Effector memory CD4-positive, alpha-beta T cell (primary cell): ENCODE measurements around the gene HMOX2.

Experiments
- DNase-seq, 3 donors: peaks; one replicate each; pipeline ENCODE4 v3.0.0-alpha.2; 2020
- H3K27ac ChIP-seq: 2 replicates; pipeline ENCODE4 v1.7.0; 2013; ENCODE audit warnings: mild to moderate bottlenecking, low read length, moderate library complexity; ENCODE audit not compliant: insufficient read depth, poor library complexity, severe bottlenecking
- H3K27me3 ChIP-seq: replicated peaks from 2 replicates; pipeline ENCODE4 v1.7.0; 2013; ENCODE audit warnings: mild to moderate bottlenecking, low read length; ENCODE audit not compliant: insufficient read depth, control insufficient read depth, poor library complexity, severe bottlenecking
- H3K36me3 ChIP-seq: 2 replicates; pipeline ENCODE4 v1.7.0; 2013; ENCODE audit warnings: mild to moderate bottlenecking, low read length, moderate library complexity; ENCODE audit not compliant: control insufficient read depth, insufficient read depth
- H3K4me1 ChIP-seq: 2 replicates; pipeline ENCODE4 v1.7.0; 2013; ENCODE audit warnings: low read length, mild to moderate bottlenecking; ENCODE audit not compliant: control insufficient read depth, insufficient read depth, poor library complexity, severe bottlenecking
- H3K4me3 ChIP-seq: 2 replicates; pipeline ENCODE4 v1.7.0; 2013; ENCODE audit warnings: low read length, low read depth, mild to moderate bottlenecking; ENCODE audit not compliant: insufficient read depth, poor library complexity, severe bottlenecking
- H3K9me3 ChIP-seq: 2 replicates; pipeline ENCODE4 v1.7.0; 2013; ENCODE audit warnings: mild to moderate bottlenecking, low read length, moderate library complexity; ENCODE audit not compliant: control insufficient read depth
- total RNA-seq, 3 donors: gene quantifications; one replicate each; lab custom pipeline; 2026; lab: John Stamatoyannopoulos, UW

HMOX2 gene
- 38.7 to 62.1 (median 52.1) reads per million in 3 donors for total RNA-seq

- Histone ChIP-seq H3K27me3 (no peaks in the 10 kb centered on the region), H3K9me3 (no peaks in the 10 kb centered on the region), H3K4me1 (peaks cover 26% of the 10 kb centered on the region), H3K4me3 (peak within 1 kb of the TSS; percentile 88), H3K36me3 (no peaks in the 10 kb centered on the region), H3K27ac (peak within 1 kb of the TSS; percentile 84)
- peak; percentile 86 to 88 (median 87) for DNase-seq
These were observed at the start of gene HMOX2 for GRCh38 chr16:4475880-4476788. TSS of gene HMOX2 (plus strand) at chr16:4476398. CDS start at chr16:4505525, 29,127 bp downstream.

- H3K4me1 ChIP-seq, result peaks cover 16% of the 10 kb centered on the region
- H3K36me3 ChIP-seq, result peaks cover 10% of the 10 kb centered on the region
- H3K27me3 ChIP-seq, result no peaks in the 10 kb centered on the region
- peak overlapping the region; percentile 99 for H3K27ac ChIP-seq
- no peak overlapping the region for H3K4me3 ChIP-seq
- DNase-seq, result no peak
- no peaks in the 10 kb centered on the region for H3K9me3 ChIP-seq
These were observed 49.4 kb upstream of the HMOX2 start for GRCh38 chr16:4426722-4427372.

GRCh38 chr16:4428500-4428899 is 47.7 kb upstream of the HMOX2 start:
- no peak for DNase-seq
- peaks cover 14% of the 10 kb centered on the region for H3K36me3 ChIP-seq

GRCh38 chr16:4431023-4431422 is 45.2 kb upstream of the HMOX2 start:
- DNase-seq, result no peak
- H3K9me3 ChIP-seq, result no peaks in the 10 kb centered on the region
- no peak overlapping the region for H3K27ac ChIP-seq
- H3K36me3 ChIP-seq, result peaks cover 31% of the 10 kb centered on the region
- H3K4me1 ChIP-seq, result peaks cover 7% of the 10 kb centered on the region
- H3K27me3 ChIP-seq, result no peaks in the 10 kb centered on the region
- no peak overlapping the region for H3K4me3 ChIP-seq

More at GRCh38 chr16:4428500-4428899, 47.7 kb upstream of the HMOX2 start:
- H3K9me3 ChIP-seq, result no peaks in the 10 kb centered on the region
- H3K4me1 ChIP-seq, result peaks cover 16% of the 10 kb centered on the region
- H3K4me3 ChIP-seq, result no peak overlapping the region
- H3K27ac ChIP-seq, result no peak overlapping the region
- H3K27me3 ChIP-seq, result no peaks in the 10 kb centered on the region

- H3K27me3 ChIP-seq, result no peaks in the 10 kb centered on the region
- no peak overlapping the region for H3K4me3 ChIP-seq
- H3K4me1 ChIP-seq, result no peaks in the 10 kb centered on the region
- no peak overlapping the region for H3K27ac ChIP-seq
- no peak for DNase-seq
- no peaks in the 10 kb centered on the region for H3K9me3 ChIP-seq
- H3K36me3 ChIP-seq, result peaks cover 51% of the 10 kb centered on the region
These were observed 43.0 kb upstream of the HMOX2 start for GRCh38 chr16:4433228-4433627.

- Histone ChIP-seq H3K9me3 (no peaks in the 10 kb centered on the region), H3K4me3 (no peak overlapping the region), H3K27me3 (no peaks in the 10 kb centered on the region), H3K4me1 (no peaks in the 10 kb centered on the region), H3K27ac (no peak overlapping the region), H3K36me3 (peaks cover 59% of the 10 kb centered on the region)
- DNase-seq, result no peak
These were observed 42.0 kb upstream of the HMOX2 start for GRCh38 chr16:4433914-4434787.

- Histone ChIP-seq H3K4me1 (no peaks in the 10 kb centered on the region), H3K9me3 (no peaks in the 10 kb centered on the region), H3K4me3 (no peak overlapping the region), H3K27ac (no peak overlapping the region), H3K36me3 (peaks cover 66% of the 10 kb centered on the region), H3K27me3 (no peaks in the 10 kb centered on the region)
- no peak for DNase-seq
These were observed 40.7 kb upstream of the HMOX2 start for GRCh38 chr16:4435337-4436067.

- H3K36me3 ChIP-seq, result peaks cover 71% of the 10 kb centered on the region
- H3K4me1 ChIP-seq, result no peaks in the 10 kb centered on the region
- H3K4me3 ChIP-seq, result no peak overlapping the region
- no peaks in the 10 kb centered on the region for H3K9me3 ChIP-seq
- no peaks in the 10 kb centered on the region for H3K27me3 ChIP-seq
- no peak overlapping the region for H3K27ac ChIP-seq
- no peak for DNase-seq
These were observed 38.8 kb upstream of the HMOX2 start for GRCh38 chr16:4437366-4437765.

- Histone ChIP-seq H3K9me3 (no peaks in the 10 kb centered on the region), H3K4me1 (no peaks in the 10 kb centered on the region), H3K27ac (no peak overlapping the region), H3K27me3 (no peaks in the 10 kb centered on the region), H3K4me3 (no peak overlapping the region), H3K36me3 (peaks cover 82% of the 10 kb centered on the region)
- no peak for DNase-seq
These were observed 33.8 kb upstream of the HMOX2 start for GRCh38 chr16:4442371-4442770.
